GM10248 (cell line): ENCODE measurements around the gene CFAP410.
"Not testable (repeated sequence)": the region's sequence is repeated elsewhere in the genome, so short reads cannot be mapped to it uniquely, and the experiment has no call there.

Experiments
- CTCF ChIA-PET: fragments of 300-600 bp; sonication (Branson Sonifier 250); formaldehyde crosslinking; extraction: SDS; loops from one replicate; lab custom pipeline; 2021; ENCODE audit warnings: antibody characterized with exemption; lab: Yijun Ruan, JAX
- POLR2A ChIA-PET: fragments of 350-650 bp; sonication (Branson Sonifier 250); formaldehyde crosslinking; extraction: SDS; loops from one replicate; lab custom pipeline; 2020; ENCODE audit warnings: antibody characterized with exemption; lab: Yijun Ruan, JAX
- DNase-seq: peaks from one replicate; pipeline ENCODE4 v3.0.0; 2012; ENCODE audit errors: extremely low spot score
- CTCF ChIP-seq: IDR thresholded peaks from 2 replicates; pipeline ENCODE4 v1.5.1; 2012; ENCODE audit warnings: mild to moderate bottlenecking, low read depth; ENCODE audit errors: extremely low read depth, missing control alignments, control extremely low read depth

The CFAP410 gene

GRCh38 chr21:44285138-44285992 is 53.8 kb downstream of the CFAP410 start, which contains the start of gene AIRE:
TSS of gene AIRE (plus strand) at chr21:44285876. CDS start at chr21:44286007, 131 bp downstream.
- POLR2A ChIA-PET, result no interaction called here
- DNase-seq, result no peak
- CTCF ChIA-PET, result interaction anchor here (2.3 kb wide), 1 partner anchor 11 kb away, joined by 18 read pairs; no protein-coding TSS in a partner anchor
- no peak for TF ChIP-seq CTCF

- CTCF ChIA-PET, result no interaction called here
- POLR2A ChIA-PET, result no interaction called here
- TF ChIP-seq CTCF, result no peak
- DNase-seq, result no peak
These were observed 55.2 kb downstream of the CFAP410 start for GRCh38 chr21:44283948-44284347.

GRCh38 chr21:44283211-44283785 is 55.9 kb downstream of the CFAP410 start:
- CTCF ChIA-PET, POLR2A ChIA-PET: not testable (repeated sequence)

GRCh38 chr21:44282370-44282769 is 56.8 kb downstream of the CFAP410 start:
- no peak for DNase-seq
- ChIA-PET CTCF (no interaction called here), POLR2A (no interaction called here)
- no peak for TF ChIP-seq CTCF

More at GRCh38 chr21:44283211-44283785, 55.9 kb downstream of the CFAP410 start:
- DNase-seq, result not testable (repeated sequence)

GRCh38 chr21:44281801-44282200 is 57.4 kb downstream of the CFAP410 start:
- no peak for TF ChIP-seq CTCF
- DNase-seq, result no peak
- POLR2A ChIA-PET, result no interaction called here
- CTCF ChIA-PET, result interaction anchor here (1.4 kb wide), 1 partner anchor 16 kb away, joined by 5 read pairs; no protein-coding TSS in a partner anchor

- CTCF ChIA-PET, result no interaction called here
- TF ChIP-seq CTCF, result no peak
- POLR2A ChIA-PET, result no interaction called here
- no peak for DNase-seq
These were observed 59.6 kb downstream of the CFAP410 start for GRCh38 chr21:44279354-44280260.
